GOT3 (cell line): ENCODE data around the gene TBX15.
A peak's percentile ranks its signal among the peaks of the same experiment; 100 is the strongest.

Source experiments
- DNase-seq: peaks from one replicate; lab custom pipeline; 2025; ENCODE audit warnings: mixed read lengths; lab: John Stamatoyannopoulos, UW

TBX15 gene

GRCh38 chr1:118984722-118985639 lies 3.2 kb downstream of the TBX15 start:
- DNase-seq, result no peak

- DNase-seq, result no peak
Measured at GRCh38 chr1:118984086-118984721, 3.9 kb downstream of the TBX15 start.

DNA sequence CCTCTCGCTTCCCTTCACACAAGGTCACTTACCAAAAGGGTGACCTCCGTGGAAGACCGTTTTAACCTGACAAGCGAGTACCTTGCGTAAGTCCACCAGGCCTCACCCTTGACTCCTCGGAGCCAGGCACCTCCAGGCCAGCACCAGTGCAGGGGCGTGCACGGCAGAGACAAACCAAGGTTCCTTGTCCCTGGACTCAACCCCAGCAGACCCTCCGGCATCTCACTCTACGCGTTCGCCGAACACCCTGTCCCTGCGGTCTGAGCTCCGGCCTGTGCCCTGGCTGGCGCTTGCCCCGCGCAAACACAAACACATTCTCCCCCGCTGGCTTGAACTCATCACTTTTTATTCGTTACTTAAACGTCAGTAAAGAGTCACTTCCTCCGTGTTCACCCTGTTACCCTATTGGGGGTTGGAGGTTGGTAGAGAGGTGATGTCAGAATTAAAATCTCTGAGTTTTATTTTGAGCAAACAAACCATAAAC lies 4.5 kb downstream of the TBX15 start:
- DNase-seq, result no peak

DNA sequence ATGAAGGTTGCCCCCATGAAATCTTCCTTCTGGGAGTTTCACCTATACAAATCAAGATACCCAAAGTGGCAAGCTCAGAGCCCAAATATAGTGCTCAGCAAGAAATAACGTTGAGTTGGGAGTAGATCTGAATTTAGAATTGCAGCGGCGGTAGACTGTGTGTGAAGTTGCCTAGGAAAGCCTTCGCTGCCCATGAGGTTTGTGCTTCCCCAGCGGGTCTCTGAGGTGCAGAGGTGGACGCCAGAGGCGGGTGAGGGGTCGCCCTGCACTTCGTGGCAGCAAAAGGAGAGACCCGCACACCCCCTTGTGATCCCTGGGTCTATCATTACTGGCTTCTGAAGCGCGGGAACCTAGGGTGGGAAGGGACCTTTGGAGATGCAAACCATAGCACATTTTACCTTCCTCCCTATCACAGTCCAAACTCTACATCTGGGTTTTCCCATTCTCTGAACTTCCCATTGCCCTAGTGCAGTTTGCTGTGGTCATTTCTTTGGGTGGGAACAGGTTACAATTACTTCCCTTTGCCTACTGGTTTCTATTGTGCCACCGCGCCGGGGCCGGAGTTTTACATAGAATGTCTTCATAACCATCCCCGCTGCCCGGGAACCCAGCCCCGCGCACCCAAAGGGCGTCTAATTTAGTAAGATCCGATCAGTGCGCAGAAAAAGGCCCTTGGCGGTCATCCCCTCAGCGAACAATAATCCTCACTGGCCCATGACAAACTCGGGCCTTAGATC lies 5.2 kb downstream of the TBX15 start:
- DNase-seq, result no peak

- no peak for DNase-seq
Measured at GRCh38 chr1:118982266-118982665, 5.9 kb downstream of the TBX15 start.

DNA sequence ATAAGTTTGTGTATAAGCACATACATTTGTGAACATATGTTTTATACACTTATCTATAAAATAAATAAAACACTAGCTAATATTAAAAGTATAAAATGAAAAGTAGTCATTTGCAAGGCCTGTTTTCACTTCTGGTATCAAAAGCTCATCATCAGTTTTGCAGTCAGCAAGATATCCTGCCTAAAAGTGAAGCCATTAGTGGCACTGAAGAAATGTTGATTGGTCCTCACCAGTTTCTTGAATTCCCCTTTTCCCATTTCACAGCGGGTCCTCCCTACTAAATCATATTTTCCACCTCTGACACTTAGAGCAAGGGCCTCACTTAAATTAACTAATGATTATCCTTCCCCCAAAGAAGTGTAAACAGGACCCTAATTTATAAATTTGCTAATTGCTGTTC lies 6.7 kb downstream of the TBX15 start:
- no peak for DNase-seq

- no peak for DNase-seq
Measured at GRCh38 chr1:118979754-118980575, 8.2 kb downstream of the TBX15 start.

DNA sequence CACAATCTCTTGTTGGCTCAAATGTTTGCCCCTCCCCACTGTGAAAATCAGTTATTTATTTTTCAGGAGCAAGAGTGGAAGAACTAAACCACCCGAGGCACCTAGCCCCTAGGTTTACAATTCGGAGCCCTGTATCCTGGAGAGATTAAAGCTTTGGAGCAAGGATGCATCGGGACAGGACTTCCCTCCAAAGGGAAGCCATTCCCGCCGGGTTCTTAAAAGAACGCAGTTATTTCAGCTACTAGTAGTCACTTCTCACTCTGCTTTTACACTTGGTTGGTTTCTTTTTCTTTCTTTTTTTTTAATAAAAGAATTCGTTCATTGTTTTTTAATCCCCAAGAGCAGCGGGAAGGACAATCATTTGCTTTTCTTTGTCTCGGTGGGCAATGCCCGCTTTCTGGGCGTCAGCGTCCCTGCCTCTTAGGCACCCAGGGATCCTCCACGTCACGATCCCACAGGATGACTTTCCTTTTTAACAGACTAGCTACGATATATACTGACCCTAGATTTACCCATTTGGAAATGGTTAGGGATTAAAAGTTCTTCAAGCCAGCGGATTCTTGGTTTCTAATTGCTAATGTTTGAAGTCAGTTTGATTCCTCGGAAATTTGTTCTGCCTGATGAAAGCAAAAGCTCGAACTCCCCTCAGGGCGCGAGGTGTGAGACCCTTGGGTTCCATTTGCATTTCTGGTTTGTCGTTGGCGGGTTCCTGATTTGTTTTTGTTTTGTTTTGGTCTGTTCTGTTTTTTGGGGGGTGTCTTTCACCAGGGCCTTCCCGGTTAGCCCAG lies 9.0 kb downstream of the TBX15 start:
- DNase-seq, result no peak

GRCh38 chr1:118977600-118977999 lies 10.5 kb downstream of the TBX15 start:
- DNase-seq, result no peak

- no peak for DNase-seq
Measured at GRCh38 chr1:118974661-118975060, 13.5 kb downstream of the TBX15 start.

- DNase-seq, result no peak
Measured at GRCh38 chr1:118973531-118974137, 14.5 kb downstream of the TBX15 start.

DNA sequence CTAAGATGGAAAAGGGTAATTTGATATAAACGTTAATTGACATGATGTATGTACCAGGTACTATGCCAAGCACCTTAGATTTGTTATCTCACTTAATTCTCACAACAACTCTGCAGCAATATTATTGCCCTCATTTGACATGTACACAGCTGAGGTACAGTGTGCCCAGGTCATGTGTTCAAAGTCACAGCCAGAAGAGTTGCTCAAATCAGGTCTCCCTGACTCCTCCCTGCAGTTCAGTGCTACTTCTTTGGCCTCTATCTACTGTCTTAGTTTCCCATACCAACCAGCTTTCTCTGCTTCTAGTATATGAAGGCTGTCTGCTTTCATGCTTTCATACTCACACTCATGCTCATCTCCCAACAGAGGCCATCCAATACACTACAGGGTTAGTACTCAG lies 15.1 kb downstream of the TBX15 start:
- DNase-seq, result no peak

- no peak for DNase-seq
Measured at GRCh38 chr1:118970451-118970850, 17.7 kb downstream of the TBX15 start.

DNA sequence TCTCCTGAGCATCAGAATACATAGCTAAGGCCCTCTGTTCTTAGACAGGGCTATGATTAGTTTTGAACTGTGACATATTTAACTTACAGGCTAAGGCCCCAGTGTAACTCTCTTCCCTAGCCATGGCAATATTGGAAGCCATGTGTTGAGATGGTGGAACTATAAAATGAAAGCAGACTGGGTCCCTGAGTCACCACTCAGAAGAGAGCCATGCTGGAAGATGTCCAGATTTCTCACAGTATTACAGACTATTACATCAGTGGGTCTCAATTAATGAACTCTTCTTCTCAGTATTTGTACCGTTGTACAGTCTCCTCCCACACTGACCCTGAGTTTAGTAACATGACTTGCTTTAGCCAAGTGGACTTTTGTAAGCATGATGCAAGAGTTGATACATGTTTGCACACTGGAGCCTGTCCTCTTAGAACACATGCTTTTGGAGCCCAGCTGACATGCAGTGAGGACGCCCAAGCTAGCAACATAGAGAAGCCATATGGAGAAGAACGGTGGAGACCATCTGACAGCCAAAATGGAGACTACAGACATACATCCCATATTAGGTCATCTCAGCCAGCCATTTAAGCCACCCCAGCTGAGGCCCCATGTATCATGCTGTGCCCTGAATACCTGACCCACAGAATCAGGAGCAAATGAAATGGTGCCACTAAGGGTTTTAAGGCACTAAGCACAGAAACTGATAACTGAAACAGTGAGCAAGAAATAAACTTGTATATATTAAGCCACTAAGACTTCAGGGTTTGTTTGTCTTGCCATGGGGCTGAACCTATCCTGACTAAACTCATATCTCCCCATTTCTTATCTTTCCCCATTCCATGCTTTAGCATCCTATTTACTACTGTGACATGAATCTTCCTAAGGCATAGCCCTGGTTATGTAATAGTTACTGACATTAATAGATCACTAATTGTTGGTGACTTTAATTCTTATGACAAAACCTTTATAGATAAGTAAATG lies 24.4 kb downstream of the TBX15 start:
- no peak for DNase-seq

DNA sequence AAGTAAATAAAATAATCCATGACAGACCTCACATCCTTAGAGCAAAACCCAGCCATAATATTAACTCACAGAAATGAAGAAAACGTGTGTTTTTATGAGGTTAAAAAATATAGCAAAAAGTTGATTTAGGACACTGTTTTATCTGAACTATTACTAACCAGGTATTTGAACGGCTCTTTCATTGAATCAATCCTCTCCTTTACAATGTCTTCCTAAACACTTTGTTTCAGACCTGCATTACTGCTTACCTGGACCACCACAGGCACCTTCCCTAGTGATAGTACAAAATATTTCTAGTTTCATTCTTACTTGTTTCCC lies 25.0 kb downstream of the TBX15 start:
- DNase-seq, result no peak

DNA sequence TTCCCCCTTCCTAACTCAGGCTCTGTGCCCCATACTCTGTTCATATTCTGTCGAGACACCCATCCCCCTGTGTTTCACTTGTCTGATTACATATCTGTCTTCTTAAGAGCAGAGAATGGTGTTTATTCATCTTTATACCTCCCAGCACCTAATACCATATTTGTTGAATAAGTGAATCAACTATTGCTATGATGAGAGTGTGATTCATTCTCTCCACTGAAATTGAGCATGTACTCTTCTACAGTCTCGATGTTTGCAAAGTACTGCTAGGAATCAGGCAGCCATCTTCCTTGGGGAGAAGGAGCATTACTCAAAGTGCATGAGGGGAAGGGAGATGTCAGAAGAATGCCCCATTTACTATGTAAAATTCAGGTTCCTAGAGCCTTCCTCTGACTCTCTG lies 27.0 kb downstream of the TBX15 start:
- DNase-seq, result no peak

GRCh38 chr1:118960567-118961136 lies 27.5 kb downstream of the TBX15 start:
- DNase-seq, result peak; percentile 37

GRCh38 chr1:118960026-118960561 lies 28.0 kb downstream of the TBX15 start:
- DNase-seq, result no peak
